Caki2 (cell line): ENCODE data around the gene GPR101. TPM values are rescaled to one million over a fixed set of nuclear protein-coding genes. Genes with fewer than 3 reads are reported as not detected.

Source experiments
- DNase-seq: peaks from one replicate; pipeline ENCODE4 v3.0.0-alpha.2; 2015; ENCODE audit warnings: low read depth
- in situ Hi-C: cut with HindIII; loops from 2 replicates; pipeline ENCODE4 v1.10.0; 2016; ENCODE audit warnings: low sequenced_read_pairs, low pct_unique_long_range_greater_than_20kb, mixed read lengths
- total RNA-seq: library from RNA; depleted of rRNA; stranded (reverse); fragments of >200 nt; shearing (Covaris generic); gene quantifications from 2 replicates; pipeline ENCODE4 v1.2.3, GENCODE V29; 2014; ENCODE audit warnings: low replicate concordance; rRNA removed

GPR101 gene, protein sequence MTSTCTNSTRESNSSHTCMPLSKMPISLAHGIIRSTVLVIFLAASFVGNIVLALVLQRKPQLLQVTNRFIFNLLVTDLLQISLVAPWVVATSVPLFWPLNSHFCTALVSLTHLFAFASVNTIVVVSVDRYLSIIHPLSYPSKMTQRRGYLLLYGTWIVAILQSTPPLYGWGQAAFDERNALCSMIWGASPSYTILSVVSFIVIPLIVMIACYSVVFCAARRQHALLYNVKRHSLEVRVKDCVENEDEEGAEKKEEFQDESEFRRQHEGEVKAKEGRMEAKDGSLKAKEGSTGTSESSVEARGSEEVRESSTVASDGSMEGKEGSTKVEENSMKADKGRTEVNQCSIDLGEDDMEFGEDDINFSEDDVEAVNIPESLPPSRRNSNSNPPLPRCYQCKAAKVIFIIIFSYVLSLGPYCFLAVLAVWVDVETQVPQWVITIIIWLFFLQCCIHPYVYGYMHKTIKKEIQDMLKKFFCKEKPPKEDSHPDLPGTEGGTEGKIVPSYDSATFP
- total RNA-seq, result not detected in 2 replicates

DNA sequence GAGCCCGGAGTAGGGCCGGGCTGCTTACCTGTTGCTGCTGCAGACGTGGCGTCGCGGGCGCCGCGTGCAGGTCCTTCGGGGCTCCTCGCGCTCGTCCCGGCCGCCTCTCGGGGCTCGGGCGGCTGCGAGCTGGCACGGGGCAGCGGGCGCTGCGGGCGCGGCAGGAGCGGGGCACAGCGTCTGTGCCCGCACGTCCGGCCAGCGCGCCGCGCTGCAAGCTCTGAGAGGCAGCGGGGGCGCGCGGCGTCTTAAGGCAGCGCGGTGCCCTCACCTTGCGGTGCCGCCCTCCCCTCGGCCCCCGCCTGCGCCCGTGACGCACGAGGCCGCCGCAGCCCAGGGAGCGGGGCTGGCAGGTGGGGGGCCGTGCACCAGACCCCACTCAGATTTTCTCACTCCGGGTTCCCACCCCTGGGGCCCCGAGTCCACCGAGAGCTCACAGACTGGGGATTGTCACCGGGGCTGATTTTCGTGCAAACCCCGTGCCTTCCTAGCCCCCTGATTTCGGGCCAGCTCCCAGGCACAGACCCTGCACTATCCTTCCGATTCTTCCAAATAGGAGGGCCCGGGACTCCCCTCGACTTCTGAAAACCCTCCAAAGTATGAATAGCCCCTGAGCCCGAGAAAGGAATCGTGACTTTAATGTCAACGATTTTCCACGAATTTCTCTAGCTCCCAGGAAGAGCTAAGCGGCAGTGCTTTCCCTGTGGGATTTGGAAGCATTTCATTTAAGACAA is at the start of gene GPR101:
Gene GPR101 (minus strand): TSS at position 222 of the 734 bp plus-strand sequence. CDS start 2,321 bp downstream, outside the sequence.
- no peak for DNase-seq
- in situ Hi-C loops, result no loop called here

DNA sequence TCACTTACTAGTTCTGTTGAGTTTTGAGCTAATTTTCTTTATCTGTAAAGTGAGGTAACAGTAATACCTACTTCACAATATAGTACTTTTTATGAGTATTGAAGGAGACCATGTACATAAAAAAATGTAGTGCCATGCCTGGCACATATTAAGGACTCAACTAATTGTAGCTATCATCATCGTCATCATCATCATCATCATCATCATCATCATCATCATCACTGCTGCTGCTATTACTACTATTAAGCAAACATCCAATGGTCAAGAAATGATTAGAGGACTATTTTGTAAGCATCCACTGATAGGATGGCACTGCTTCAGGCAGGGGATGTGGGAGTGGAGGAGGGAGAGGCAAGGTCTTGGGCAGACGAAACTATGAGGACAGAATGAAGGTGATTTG is 47.4 kb upstream of the GPR101 start:
- DNase-seq, result no peak
- in situ Hi-C loops, result no loop called here

DNA sequence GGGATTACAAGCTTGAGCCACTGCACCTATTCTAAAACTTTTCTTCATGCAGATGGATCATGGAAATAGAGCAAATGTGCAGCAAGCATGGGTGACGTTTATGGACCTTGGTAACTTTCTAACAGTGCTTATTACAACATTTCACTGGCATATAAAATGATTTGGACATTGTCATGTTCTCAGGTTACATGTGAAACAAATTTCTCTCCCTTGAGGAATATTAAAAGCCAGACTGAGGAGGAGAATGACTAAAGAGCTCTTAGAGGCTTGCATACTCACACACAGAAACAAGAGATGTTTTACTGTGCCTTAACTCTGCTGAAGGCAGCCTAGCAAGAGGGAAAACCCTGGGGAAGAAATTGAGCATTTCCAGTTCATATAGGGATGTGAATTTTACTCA is 38.6 kb upstream of the GPR101 start:
- in situ Hi-C loops, result no loop called here

DNA sequence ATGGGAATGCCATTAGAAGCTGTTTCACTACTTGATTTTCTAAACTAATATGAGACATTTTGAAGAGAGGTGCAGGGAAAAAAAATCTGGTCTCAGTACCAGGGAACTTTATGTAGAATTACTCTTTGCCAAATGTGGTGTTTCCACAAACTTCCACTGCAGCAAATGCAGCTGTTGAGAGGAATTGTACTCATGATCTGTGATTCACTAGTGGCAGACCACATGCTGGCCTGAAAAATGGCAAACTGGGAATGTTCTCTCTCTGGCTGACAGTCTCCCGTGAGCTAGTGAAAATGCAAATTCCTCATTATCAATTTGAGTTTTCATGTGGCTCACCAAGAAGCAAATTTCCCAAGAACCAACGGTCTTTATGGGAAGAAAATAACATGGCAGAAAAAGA is 37.8 kb upstream of the GPR101 start:
- no peak for DNase-seq
- in situ Hi-C loops, result no loop called here

More for the DNA sequence above, 38.6 kb upstream of the GPR101 start:
- DNase-seq, result no peak

DNA sequence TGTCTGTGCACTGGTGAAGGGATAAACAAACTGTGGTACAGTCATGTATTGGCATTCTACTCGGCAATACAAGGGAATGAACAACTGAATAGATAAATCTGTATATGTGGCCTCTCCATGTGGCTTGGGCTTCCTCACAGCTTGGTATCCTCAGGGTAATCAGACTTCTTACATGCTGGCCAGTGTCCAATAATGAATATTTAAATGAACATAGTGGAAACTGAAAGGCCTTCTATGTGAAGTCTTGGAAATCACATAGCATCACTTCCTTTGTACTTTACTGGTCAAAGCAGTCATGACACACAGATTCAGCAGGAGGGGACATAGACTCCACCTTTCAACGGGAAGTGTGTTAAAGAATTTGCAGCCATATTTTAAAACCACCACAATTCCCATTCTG is 33.4 kb upstream of the GPR101 start:
- no peak for DNase-seq
- in situ Hi-C loops, result no loop called here

DNA sequence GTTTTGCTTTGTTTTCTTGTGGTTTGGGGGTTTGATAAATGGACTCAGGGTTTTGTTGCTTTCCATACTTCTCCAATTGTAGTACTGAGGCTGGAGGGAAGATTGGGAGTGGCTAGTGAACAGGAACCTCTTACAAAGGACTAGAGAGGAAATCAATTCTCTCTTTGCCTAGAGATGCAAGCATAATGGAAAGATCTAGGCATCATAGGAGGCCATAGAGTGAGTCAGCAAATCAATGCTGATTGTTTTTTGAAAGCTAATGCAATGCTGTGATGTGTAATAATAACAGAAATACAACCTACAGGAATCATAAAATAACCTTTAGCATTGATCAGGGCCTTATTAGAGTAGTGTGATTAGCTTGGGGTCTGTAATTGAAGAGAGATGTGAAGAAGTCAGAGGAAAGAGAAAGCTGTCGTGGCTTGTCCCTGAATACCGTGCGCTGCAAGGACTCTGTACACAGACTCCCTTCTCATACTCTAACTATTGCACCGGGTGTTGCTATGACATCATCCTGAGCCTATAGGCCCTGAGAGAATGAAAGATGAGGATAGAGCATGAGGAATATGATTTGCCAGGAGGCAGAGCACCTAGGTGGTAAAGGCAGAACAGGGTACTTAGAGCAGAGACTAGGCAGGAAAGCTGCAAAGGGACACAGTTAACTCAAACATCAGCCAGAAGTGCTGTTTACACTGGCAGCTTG is 29.3 kb upstream of the GPR101 start:
- in situ Hi-C loops, result no loop called here
- DNase-seq, result no peak

DNA sequence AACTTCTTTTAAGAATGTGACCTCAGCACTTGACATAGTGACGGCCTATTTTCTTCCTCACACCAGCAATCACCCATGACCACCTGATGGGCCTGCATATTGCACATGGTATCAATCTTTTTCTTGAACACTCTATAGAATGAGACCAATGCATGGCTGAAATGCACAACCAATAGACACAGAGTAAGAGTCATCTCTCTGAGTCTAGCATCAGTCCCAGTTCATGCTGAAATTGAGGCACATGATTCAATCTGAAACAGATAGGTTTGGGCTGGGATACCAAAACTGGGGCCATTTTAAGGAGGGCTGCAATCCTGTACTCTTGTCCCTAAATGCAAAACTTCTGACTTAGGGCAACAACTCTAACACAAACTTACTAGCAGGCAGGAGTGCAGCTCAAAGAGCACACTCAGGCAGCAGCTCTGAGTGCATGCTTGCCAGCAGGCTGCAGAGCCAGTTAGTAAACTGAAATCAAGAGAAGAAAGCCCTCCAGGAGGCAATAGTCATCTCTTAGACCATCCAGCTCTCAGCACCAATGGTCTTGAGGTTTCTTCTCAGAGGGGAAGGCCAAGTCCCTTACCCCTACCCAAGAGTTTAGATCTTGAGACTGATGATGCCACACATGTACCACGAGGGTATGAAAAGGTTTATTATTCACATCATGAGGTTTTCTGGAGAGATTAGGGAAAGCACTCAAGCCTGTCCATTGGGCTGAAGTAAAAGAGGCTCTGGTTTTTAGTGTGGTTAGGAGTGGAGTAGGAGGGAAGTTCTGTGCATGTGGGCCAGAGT is 24.7 kb upstream of the GPR101 start:
- DNase-seq, result no peak
- in situ Hi-C loops, result no loop called here

DNA sequence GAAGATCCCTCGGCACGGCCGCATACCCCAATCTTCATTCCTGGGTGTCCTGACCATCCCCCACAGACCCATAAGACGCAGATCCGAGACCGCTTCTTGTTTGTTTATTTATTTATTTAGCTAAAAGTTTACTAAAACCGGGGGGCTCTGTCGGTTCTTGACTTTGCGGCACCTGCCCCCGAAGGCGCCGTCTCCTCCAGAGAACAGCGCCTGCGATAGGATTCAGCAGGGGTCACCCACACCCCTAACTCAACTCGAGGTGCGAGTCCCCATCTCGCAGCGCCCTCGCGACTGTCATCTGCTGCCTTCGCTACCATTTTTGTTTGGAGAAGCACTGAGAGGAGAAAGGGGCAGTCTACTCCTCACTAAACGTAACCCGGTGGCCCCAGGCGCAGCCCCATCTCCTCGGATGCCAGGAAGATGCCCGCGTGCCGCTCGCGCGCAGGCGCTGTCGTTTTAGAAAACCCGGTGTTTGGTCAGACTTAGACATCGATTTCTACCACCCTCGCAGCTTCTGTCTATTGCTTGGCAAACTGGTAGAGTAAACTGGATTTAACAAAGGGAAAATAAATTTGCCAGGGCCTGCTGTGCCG is 18.9 kb upstream of the GPR101 start:
- DNase-seq, result no peak
- in situ Hi-C loops, result no loop called here

DNA sequence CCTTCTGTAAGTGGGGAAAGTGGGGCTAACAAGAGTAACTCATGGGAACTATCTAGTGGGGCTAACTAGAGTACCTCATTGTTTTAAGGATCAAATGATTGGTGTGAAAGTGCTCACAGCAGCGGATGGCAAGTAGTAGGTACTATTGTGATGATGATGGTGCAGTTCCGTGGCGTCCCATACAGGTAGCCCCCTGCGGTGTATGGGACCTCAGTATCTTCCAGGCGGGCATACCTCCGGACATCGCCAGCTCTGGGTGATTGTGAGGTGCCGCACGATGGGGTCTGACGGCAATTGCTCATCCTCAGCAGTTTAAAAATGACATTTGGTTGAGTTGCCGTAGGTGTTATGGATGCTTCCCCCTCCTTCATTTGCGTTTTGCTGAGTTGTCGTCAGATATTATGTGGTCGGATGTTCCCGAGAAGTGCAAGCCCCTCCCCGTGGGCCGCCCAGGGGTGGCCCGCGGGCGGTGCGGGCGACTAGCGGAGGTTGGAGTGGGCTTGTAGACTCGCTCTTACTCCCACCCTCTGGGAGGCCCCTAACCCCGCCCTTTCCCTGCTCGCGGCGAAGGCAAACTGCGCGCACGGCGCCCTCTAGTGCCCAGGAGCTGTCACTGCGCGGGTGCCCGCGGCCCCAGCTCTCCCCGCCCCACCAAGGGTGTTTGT is 18.3 kb upstream of the GPR101 start:
- DNase-seq, result peak; percentile 57
- in situ Hi-C loops, result no loop called here

DNA sequence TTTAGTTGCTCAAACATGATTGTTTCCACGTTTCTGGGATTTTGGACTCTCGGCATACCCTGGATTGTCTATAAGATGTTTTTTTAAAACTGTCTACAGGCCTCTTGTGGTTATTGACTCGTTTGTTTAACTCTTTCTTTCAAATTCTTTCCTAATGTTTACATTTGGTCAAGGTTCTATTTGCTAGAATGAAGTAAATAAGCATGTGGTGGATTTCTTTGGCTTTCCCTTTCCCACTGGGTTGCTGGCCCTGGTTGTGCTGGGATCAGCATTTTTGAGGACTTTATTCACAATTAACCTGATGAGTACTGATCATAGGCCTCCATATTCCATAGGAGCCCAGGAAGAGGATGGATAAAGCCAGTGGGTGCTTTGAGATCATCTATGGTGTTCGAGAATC is 11.1 kb upstream of the GPR101 start:
- DNase-seq, result no peak
- in situ Hi-C loops, result no loop called here

DNA sequence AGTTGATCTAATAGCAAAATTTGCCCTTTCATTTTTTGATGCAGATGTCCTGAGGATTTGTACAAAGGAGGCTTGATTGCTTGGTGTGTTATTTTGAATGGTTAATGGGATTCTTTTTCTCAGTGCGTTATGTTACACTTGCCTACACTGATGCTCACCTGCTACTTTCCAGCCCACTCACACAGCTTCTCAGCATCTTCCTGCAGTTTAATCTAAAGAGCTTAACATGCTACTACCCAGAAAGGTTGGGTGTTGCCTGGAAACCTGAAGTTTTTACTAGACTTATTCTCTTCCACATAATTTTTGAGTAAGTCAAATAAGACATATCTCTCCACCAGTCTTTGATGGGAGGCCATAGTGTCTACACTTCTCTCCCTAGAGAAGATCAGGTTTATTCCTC is 9.9 kb upstream of the GPR101 start:
- DNase-seq, result no peak
- in situ Hi-C loops, result no loop called here

DNA sequence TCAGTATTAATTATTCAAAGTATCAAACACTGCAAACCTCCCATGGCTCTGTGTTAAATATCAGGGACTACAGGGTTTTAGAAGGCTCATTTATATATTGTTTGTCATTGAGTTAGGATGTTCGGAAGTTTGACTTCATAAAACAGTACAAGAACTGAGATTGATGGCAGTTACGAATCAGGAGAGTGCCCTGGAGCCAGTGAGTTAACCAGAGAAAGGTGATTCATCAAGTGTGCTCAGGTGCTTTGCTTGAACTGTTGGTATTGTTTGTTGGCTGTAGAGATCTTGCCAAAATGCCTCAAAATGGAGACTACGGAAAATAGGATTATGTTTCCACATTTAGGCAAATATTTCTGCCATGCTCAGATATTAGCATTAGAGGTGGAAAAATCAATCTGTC is 7.5 kb upstream of the GPR101 start:
- in situ Hi-C loops, result no loop called here
- DNase-seq, result no peak

DNA sequence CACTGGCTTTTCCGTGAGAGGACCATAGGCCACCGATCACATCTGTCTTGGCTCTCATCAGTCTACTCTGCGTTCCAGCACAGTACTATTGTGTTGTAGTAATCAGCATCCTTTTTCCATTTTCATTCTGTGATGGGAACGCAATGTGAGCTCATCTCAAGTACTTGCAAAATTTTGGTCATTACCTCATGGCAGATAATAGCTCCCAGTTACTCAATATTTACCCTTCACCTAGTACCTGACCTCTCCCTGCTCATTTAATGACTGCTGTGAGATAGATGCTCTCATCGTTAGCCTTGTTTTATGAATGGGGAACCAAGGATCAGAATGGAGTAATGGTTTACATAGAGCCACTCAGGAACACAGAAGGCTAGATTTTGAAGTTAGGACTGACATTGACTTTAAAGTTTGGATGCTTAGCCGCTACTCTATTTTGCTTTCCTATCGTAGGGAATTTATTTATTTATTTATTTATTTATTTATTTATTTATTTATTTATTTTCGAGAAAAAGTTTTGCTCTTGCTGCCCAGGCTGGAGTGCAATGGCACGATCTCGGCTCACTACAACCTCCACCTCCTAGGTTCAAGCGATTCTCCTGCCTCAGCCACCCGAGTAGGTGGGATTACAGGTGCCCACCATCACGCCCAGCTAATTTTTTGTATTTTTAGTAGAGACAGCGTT is 6.5 kb upstream of the GPR101 start:
- in situ Hi-C loops, result no loop called here
- no peak for DNase-seq

DNA sequence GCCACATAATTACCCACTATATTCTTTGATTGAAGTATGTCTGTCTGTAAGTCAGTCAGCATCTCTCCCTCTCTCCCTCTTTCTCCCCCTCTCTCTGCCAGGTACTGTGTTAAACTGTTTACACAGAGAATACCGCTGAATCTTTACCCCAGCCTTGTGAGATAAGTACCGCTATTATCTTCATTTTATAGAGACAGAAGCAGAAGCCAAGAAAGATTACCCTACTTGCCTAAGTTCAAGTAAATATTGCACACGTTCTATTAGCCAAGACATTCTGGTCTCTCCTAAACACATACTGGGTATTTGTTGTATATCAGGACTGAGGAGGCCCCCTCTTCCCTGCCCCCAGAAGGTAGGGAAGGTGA is 695 bp upstream of the GPR101 start:
- no peak for DNase-seq
- in situ Hi-C loops, result no loop called here

DNA sequence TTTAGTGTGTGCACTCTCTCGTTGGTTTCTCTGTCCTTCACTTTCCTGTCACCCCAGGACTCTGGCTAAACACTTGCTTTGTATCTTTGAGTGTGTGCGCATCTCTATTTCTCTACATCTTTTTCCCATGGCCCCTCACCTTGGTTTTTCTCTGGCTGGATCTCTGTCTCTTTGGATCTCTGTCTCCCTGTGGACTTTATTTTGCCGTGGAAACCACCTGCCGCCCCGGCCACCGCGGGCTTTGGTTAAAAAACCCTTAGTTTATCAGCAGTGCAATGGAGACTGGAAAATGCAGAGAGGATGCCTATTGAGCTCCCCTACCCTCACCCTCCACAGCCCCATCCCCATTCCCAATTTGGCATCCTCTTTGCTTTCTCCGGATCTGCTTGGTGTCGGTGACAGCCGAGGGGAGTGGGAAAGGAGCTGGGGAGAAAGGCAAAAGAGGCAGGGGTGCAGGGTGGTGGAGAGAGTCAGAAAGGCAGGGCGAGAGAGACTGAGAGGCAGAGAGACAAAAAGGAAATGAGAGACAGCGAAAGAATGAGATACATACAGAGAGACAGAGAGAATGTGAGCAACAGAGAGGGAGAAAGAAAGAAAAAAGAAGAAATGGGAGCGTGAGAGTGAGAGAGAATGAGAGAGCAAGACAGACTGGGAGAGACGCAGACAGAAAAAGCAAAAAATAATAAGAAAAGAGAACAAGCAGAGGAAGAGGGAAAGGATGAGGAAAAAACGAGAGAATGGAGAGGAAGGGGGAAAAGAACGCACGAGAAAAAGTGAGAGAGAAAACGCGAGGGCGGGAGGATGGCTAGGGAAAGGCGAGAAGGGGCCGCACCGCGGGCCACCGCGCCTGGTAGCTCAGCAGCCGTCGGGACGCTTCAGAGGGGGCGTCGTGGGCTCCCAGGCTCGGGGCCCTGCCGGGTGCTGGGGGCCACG is 688 bp downstream of the GPR101 start:
- DNase-seq, result no peak
- in situ Hi-C loops, result no loop called here

DNA sequence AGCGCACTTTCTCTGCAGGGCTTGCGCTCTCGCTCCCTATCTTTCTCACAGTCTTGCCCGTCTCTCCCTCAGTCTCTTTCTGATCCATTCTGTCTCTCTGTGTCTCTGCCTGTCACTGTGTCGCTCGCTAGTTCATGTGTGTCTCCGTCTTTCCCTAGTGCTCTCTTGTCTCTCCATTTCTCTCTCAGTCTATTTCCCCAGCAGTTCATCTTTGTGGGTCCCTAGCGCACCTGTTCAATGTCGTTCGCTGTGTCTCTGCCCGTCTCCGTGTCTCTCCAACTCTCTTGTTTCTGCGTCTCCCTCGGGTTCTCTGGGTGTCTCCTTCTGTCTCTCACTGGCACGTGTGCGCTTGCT is 1.5 kb downstream of the GPR101 start:
- in situ Hi-C loops, result no loop called here
- DNase-seq, result no peak
